Astrocyte of the cerebellum (primary cell): ENCODE results near the gene HADH.

ENCODE experiments used
- DNase-seq: peaks from one replicate; pipeline ENCODE4 v3.0.0-alpha.2; 2011; ENCODE audit warnings: low read depth
- H3K4me3 ChIP-seq: 2 replicates; pipeline ENCODE4 v1.5.1; 2011; ENCODE audit warnings: mild to moderate bottlenecking, low read depth, low read length, moderate library complexity
- CTCF ChIP-seq: IDR thresholded peaks from 2 replicates; pipeline ENCODE4 v1.5.1; 2012; ENCODE audit warnings: low read length, low read depth, moderate library complexity, mild to moderate bottlenecking; ENCODE audit errors: missing control alignments
- in situ Hi-C: cut with HindIII; loops from 2 replicates; pipeline ENCODE4 v1.10.0; 2017; ENCODE audit warnings: low sequenced_read_pairs

The HADH gene

DNA sequence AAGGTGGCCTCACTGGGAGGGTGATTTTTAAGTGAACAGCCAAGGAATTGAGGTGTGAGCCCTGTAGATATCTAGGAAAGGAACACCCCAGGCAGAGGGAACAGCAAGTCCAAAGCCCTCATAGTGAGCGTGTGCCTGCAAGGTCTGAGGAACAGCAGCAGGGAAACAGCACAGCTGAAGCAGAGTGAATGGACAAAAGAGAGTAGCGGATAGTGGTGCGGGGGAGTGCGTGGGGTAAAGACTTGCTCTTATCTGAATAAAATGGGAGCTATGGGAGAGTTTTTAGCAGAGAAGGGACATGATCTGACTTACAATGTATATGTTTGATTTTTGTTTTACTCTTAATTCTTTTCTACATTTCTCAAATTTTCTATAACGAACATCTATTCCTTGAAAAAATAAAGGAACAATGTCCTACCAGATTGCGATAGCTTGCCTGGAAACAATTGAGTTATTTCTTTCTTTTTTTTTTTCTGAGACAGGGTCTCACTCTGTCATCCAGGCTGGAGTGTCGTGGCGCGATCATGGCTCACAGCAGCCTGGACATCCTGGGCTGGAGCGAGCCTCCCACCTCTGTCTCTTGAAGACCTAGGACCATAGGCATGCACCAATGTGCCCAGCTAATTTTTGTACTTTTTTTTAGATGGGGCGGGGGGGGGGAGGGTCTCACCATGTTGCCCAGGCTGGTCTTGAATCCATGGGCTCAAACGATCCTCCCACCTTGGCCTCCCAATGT lies 19.5 kb upstream of the HADH start:
- in situ Hi-C loops: no loop called here
- no peak for DNase-seq
- TF ChIP-seq CTCF: no peak
- H3K4me3 ChIP-seq: no peak overlapping the region

GRCh38 chr4:107972605-107973004 lies 17.1 kb upstream of the HADH start:
- in situ Hi-C loops: no loop called here
- no peak for DNase-seq
- no peak overlapping the region for H3K4me3 ChIP-seq
- no peak for TF ChIP-seq CTCF

- TF ChIP-seq CTCF: no peak
- no peak overlapping the region for H3K4me3 ChIP-seq
- no peak for DNase-seq
- in situ Hi-C loops: no loop called here
These were observed 15.2 kb upstream of the HADH start for GRCh38 chr4:107974523-107974922.

DNA sequence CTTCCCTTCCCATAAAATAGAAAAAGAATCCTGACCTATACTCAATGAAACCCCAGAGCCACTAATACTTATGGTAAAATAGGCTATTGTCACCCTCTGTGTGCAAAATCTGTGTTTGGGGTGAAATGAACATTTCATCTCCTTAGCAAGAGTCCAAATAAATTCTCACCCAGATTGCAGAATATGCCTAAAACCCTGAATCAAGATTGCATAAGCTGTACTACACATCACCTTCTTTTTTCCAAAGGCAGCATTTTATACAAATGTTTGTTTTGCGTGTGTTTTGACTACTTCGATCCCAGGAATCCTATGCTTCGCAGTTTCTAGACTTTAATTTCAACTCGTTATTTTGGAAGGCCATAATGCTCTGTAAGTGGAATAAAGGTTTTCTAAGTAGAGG lies 12.2 kb upstream of the HADH start:
- no peak for DNase-seq
- no peak for TF ChIP-seq CTCF
- H3K4me3 ChIP-seq: no peak overlapping the region
- in situ Hi-C loops: no loop called here

GRCh38 chr4:107977966-107978705 lies 11.6 kb upstream of the HADH start:
- in situ Hi-C loops: no loop called here
- no peak for DNase-seq
- H3K4me3 ChIP-seq: no peak overlapping the region
- TF ChIP-seq CTCF: no peak

GRCh38 chr4:107978716-107979451 lies 10.8 kb upstream of the HADH start:
- in situ Hi-C loops: no loop called here
- no peak for DNase-seq
- no peak overlapping the region for H3K4me3 ChIP-seq
- TF ChIP-seq CTCF: no peak
